LNCAP (cell line): Measurements from ENCODE around the gene CHSY3.

ENCODE experiments used
- TF ChIP-seq, protein P1 (sequence below): fragments of 450-650 bp; IDR thresholded peaks from 2 replicates; pipeline ENCODE4 v1.5.1; 2017; ENCODE audit warnings: mild to moderate bottlenecking

Gene CHSY3

DNA sequence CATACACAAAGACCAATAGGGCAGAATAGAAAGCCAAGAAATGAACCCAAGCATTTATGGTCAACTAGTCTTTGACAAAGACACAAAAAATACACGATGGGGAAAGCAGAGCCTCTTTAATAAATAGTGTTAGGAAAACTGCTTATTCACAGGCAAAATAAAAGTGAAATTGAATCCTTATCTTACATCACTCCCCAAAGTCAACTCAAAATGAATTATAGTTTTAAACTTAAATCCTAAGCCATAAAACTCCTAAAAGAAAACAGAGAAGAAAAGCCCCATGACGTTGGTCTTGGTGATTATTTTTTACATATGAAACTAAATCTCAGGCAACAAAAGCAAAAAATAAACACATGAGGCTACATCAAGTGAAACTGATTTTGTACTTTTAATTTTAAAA lies 46.8 kb downstream of the CHSY3 start:
- TF ChIP-seq, protein P1, sequence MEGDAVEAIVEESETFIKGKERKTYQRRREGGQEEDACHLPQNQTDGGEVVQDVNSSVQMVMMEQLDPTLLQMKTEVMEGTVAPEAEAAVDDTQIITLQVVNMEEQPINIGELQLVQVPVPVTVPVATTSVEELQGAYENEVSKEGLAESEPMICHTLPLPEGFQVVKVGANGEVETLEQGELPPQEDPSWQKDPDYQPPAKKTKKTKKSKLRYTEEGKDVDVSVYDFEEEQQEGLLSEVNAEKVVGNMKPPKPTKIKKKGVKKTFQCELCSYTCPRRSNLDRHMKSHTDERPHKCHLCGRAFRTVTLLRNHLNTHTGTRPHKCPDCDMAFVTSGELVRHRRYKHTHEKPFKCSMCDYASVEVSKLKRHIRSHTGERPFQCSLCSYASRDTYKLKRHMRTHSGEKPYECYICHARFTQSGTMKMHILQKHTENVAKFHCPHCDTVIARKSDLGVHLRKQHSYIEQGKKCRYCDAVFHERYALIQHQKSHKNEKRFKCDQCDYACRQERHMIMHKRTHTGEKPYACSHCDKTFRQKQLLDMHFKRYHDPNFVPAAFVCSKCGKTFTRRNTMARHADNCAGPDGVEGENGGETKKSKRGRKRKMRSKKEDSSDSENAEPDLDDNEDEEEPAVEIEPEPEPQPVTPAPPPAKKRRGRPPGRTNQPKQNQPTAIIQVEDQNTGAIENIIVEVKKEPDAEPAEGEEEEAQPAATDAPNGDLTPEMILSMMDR: no peak

DNA sequence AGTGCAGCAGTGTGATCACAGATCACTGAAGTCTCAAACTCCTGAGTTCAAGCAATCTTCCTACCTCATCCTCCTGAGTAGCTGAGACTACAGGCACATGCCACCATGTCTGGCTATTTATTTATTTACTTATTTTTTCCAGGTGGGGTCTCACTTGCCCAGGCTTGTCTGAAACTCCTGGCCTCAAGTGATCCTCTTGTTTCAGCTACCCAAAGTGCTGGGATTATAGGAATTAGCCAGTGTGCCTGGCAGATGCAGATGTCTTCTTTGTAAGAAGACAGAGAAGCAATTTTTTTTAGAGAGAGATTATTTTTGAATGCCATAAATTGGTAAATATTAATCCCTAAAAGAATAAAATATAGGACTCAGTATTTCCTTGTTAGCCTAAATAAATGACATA lies 54.3 kb downstream of the CHSY3 start:
- TF ChIP-seq, protein P1: no peak

DNA sequence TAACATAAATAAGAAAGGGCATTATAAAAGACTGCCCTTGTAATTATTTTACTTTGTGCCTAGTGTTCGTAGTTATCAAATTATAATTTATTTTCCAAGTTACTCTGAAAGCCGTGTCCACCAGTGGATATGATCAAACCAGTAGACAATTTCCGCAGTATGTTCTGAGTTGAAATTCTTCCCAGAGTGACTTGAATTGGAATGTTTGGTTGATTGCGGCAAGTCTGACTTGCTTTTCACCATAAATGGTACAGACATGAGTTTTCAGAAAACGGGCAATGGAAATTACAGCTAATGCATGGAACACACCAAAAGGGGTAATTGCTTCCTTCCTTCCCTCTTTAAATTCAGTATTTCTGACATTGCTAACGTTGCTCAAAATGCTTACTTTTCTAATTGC lies 56.6 kb downstream of the CHSY3 start:
- TF ChIP-seq, protein P1: no peak

DNA sequence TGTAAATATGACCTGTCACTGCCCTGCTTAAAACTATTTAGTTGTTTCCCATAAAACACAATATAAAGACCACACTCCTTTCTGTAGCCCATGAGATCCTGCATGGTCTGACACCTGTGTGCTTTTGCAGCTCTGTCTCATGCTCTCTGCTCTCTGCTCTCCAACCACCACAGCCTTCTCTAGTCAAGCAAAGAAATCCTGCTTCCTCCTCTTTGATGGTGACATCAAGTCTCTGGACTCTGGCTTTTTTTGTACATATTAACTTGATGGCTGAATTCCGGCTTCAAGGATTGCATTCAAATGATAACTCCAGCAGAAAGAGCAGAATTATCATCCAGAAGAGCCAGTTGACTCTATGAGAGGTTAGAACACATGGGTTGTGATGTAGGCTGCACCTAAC lies 58.2 kb downstream of the CHSY3 start:
- TF ChIP-seq, protein P1: no peak

DNA sequence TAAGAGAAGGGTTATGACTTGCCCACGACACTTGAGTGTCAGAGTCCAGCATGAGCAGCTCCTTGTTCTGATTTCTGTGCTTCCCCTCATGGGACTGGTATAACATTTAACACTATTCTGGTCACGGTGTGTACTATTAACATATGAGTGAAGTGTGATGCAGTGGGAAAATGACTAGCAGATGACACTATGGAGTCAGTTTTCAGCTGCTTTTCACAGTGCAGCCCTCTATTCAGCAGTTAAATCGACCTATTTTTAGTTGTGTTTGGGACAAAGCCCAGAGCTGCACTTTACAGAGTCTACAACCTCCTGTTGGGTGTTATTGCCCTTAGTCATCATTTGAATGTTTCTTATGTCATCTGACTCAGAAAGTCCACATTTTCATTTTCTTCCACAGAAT lies 59.1 kb downstream of the CHSY3 start:
- TF ChIP-seq, protein P1: no peak

DNA sequence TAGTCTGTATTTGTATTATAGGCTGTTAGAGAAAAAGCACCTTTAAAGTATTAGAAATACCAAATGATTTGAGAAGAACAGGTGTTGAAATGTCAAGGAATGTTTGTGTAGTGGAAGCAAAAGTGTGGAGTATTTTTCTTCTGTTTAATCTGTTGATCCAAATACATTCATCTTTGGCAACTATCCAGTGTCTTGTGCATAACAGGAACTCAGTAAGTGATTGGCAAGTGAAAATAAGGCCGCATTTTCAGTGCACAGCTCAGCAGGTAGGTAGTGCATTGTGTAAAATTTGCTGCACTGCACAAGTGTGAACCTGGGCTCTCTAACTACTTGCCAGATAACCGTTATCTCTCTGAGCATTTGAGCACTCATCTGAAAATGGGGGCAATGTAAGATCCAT lies 61.8 kb downstream of the CHSY3 start:
- TF ChIP-seq, protein P1: no peak

DNA sequence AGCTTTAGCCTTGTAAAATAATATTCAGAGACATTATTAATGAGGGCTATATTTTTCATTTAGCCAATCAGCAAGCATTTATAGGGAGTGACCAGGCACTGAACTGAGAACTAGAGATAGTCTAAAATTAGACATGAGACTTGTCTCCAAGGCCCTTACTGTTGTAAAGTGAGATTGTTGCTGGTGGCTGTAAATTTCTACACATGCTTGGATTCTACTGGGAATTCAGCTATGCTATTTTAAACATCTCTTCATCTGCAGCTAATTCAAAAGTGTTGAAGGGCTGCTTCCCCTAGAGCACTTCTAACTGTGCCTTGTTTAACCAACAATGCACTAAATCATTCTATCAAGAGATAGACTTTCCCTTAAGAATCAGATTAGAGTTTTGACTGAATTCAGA lies 67.4 kb downstream of the CHSY3 start:
- TF ChIP-seq, protein P1: no peak

DNA sequence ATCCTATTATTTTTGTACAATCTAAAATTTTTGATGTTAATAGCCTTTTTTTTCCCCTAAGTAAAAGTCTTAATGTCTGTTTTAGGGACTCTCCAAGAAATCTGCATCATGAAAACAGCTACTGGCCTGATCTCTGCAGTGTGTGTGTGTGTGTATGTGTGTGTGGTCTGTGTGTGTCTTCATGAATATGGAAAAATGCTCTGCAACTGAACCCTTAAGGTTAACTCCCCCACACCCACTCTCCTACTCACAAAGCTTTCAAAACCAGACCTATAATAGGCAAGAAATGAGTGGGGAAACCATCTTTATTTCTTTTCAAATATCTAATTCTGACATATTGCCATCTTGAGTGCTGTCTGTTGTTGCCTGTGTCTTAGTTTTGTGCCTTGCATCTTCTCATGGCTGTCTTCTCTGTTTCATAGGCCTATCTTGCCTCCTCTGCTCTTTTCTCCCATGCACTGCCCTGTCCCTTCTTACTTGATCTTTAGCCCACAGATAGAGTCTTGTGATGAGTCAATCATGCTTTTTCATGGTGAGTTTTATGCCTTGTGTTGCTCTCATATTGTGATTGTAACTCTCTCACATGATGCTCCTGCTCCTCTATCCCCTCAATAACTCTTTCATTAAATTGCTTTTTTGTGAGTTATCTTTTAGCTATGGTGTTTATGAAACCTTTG lies 68.3 kb downstream of the CHSY3 start:
- TF ChIP-seq, protein P1: no peak
